HG02885 (cell line): ENCODE data around the gene NFKBIE.

Experiments
- ATAC-seq: cut with Tn5 transposase; IDR thresholded peaks from one replicate; pipeline ENCODE4 v1.9.1; 2021; ENCODE audit warnings: mild to moderate bottlenecking; ENCODE audit not compliant: unreplicated experiment, poor library complexity

Gene NFKBIE

GRCh38 chr6:44275271-44275748 lies 10.0 kb upstream of the NFKBIE start:
- ATAC-seq: no peak

- no peak for ATAC-seq
These were observed 8.3 kb upstream of the NFKBIE start for GRCh38 chr6:44273617-44274016.

GRCh38 chr6:44272999-44273566 lies 7.7 kb upstream of the NFKBIE start:
- no peak for ATAC-seq

- ATAC-seq: no peak
These were observed 7.2 kb upstream of the NFKBIE start for GRCh38 chr6:44272529-44272928.

- ATAC-seq: no peak
These were observed 6.6 kb upstream of the NFKBIE start for GRCh38 chr6:44271914-44272313.

- ATAC-seq: no peak
These were observed 6.0 kb upstream of the NFKBIE start for GRCh38 chr6:44271406-44271723.

GRCh38 chr6:44270526-44271405 lies 5.4 kb upstream of the NFKBIE start:
- no peak for ATAC-seq

- ATAC-seq: no peak
These were observed 4.7 kb upstream of the NFKBIE start, which contains the start of gene TMEM151B for GRCh38 chr6:44269921-44270525. Gene TMEM151B, plus strand, starts transcription at chr6:44270450. Its CDS starts 293 bp downstream, at chr6:44270743.

GRCh38 chr6:44269178-44269920 lies 4.0 kb upstream of the NFKBIE start:
- no peak for ATAC-seq

GRCh38 chr6:44268095-44268628 lies 2.8 kb upstream of the NFKBIE start:
- no peak for ATAC-seq

- no peak for ATAC-seq
These were observed 1.9 kb upstream of the NFKBIE start for GRCh38 chr6:44267252-44267651.

- ATAC-seq: peak; percentile 37
These were observed 996 bp upstream of the NFKBIE start for GRCh38 chr6:44266347-44266746.

- no peak for ATAC-seq
These were observed 427 bp upstream of the NFKBIE start for GRCh38 chr6:44265722-44266233.

GRCh38 chr6:44264154-44265006 lies 971 bp downstream of the NFKBIE start:
- ATAC-seq: peak; percentile 26

GRCh38 chr6:44263354-44264100 lies 1.8 kb downstream of the NFKBIE start:
- ATAC-seq: peak; percentile 17

- ATAC-seq: no peak
These were observed 2.6 kb downstream of the NFKBIE start for GRCh38 chr6:44262467-44263353.

- ATAC-seq: no peak
These were observed 3.8 kb downstream of the NFKBIE start for GRCh38 chr6:44261581-44261980.
